Erythroblast (primary cell): ENCODE results near the gene OTOS.

ENCODE experiments used
- GATA1 ChIP-seq: IDR thresholded peaks from 2 replicates; pipeline ENCODE4 v1.6.1; 2011; ENCODE audit warnings: low read depth, mild to moderate bottlenecking, control low read depth, low read length, moderate library complexity
- POLR2A ChIP-seq: IDR thresholded peaks from 2 replicates; pipeline ENCODE4 v1.6.1; 2011; ENCODE audit warnings: mild to moderate bottlenecking, low read length

GRCh38 chr2:240140511-240140910 is at the start of gene OTOS:
- TF ChIP-seq POLR2A: no peak
- TF ChIP-seq GATA1: no peak
